ELR (cell line): ENCODE data around the gene FKBP9.
"Not testable (repeated sequence)": the region's sequence is repeated elsewhere in the genome, so short reads cannot be mapped to it uniquely, and the experiment has no call there.

Experiments used
- DNase-seq: peaks from one replicate; pipeline ENCODE4 v3.0.0-alpha.2; 2015; ENCODE audit warnings: low read depth

The FKBP9 gene

DNA sequence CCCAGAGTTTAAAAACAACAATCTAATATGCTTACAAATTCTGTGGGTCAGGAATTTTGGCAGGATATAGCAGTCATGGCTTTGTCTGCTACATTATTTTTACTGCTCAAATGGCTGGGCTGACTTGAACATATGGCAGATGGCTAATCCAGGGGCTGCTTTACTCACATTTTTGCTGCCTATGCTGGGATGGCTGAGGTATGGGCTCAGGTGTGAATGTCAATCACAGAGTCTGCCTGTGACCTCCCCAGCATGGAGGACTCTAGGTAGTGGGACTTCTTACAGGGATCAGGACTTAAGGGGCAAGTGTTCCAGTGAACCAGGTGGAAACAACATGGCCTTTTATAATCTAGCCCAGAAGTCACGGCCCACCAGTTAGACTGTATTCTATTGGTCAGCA lies 4.4 kb upstream of the FKBP9 start:
- no peak for DNase-seq

DNA sequence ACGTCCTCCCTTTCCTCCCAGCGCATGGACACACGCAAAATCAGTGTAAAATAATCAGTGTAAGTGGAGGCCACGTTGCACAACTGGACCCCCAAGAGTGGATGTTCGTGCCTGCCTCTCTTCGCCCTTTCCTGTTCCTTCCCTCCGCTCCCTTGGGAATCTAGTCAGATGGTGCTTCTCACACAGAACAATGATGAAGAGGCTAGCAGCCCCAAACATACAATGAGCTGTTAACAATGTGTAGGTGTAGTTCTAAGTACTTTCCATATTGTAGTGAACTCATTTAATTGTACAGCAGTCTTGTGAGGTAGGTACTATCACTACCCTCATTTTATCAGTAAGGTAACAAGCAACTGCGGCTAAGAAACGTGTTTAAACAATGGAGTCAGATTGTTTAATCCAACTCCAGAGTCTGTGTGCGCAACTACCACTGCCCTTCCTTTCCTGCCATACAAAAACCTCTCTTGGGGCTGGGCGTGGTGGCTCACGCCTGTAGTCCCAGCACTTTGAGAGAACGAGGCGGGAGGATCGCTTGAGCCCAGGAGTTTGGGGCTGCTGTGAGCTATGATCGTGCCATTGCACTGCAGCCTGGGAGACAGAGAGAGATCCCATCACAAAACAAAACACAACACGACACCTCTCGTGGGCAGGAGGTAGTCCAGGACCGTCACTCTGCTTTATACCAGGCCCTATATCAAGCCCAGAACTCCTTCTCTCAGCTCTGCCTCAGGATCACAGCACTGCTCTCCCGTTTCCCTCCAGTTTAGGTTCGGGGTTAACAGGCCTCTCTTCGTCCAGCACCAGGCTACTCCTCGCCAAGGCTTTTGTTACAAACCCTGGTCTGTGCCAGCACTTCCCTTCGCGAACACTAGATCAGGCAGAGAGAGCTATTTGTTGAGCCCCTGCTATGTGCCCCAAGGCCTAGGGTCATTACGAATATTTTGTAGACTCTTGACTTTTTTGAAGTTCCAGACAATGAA lies 1.1 kb downstream of the FKBP9 start:
- peak; percentile 49 for DNase-seq

DNA sequence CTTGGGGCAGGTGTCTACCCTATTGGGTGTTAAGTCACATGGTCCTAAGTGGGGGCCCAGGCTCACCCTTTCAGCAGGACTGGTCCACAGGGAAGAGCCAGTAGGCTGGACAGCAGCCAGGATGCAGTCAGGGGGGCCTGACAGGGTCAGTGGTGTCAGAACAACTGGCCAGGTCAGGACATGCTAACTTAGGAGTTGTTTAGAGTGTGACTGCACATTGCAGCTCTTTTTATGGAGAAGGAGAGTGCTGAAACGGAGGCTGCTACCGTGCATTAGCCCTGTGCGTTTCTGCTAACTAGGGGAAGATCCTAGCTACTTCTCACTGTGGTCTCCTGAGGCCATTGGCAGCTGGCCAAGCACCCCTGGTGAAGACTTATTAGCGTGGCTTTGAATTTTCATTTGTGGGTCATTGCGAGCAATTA lies 6.7 kb downstream of the FKBP9 start:
- not testable (repeated sequence) for DNase-seq

DNA sequence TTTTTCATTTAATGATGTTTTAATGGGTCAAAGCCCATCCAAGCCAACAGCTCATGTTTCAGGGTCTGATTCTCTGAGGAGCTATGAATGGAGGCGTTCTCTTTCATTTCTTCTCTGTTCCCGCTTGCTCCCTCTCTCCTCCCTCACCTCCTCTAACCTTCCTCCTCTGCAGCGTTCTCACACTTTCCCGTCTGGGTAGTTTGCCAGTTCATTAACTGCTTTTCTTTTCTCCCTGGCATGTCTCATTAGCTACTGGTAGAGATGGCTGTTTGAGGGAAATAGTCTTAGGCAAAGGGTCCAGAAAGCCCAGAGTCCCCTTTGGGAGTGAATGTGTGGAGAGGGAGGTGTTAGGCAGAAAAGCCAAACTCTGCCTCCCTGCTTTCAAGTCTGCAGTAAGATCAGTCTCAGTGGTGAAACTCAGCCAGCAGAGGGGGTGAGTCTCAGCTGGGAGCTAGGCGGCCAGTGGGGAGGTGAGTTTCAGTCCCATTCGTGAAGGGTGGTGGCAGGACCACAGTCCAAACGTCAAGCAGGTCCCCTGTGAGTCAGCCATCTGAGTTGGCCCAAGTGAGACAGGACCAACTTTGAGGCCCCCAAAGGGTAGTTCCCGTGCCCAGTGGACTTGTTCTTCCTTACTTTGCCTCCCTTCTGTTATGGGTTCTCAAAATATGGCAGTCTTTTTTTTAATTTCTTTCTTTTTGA lies 7.4 kb downstream of the FKBP9 start:
- peak; percentile 10 for DNase-seq

DNA sequence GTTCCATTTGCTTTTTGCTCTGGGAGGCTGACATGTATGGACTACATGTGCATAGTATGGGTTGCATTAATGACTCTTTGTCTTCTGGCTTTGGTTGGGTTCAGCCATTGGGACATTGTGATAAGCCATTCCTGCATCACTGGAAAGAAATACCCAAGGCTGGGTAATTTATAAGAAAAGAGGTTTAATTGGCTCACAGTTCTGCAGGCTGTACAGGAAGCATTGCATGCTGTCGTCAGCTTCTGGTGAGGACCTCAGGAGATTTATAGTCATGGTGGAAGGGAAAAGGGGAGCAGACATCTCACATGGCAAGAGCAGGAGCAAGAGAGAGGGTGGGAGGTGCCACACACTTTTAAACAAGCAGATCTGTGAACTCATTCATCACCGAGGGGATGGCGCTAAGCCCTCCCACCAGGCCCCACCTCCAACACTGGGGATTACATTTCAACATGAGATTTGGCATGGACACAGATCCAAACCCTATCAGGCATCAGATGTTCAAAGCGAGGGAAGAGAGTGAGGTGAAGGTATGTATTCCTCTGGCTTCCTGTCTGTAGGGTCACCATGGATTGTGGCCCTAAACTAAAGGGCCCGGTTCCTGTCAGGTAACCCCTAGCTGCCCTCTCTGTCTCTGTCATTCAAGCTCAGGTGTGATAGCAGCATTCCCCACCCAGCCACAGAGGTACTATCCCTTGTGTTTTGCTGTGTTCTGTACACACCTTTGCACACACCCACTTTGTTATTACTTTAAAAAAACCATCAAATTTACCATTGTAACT lies 9.4 kb downstream of the FKBP9 start:
- not testable (repeated sequence) for DNase-seq

DNA sequence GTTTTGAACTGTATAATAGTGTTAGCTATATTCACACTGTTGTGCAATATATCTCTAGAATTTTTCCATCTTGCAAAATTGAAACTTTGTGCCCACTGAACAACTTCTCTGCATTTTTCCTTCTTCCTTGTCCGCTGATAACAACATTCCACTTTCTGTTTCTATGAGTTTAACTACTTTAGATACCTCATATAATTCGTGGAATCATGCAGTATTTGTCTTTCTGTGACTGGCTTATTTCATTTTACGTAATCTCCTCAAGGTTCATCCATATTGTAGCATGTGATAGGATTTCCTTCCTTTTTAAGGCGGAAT lies 10.0 kb downstream of the FKBP9 start:
- DNase-seq, result not testable (repeated sequence)

DNA sequence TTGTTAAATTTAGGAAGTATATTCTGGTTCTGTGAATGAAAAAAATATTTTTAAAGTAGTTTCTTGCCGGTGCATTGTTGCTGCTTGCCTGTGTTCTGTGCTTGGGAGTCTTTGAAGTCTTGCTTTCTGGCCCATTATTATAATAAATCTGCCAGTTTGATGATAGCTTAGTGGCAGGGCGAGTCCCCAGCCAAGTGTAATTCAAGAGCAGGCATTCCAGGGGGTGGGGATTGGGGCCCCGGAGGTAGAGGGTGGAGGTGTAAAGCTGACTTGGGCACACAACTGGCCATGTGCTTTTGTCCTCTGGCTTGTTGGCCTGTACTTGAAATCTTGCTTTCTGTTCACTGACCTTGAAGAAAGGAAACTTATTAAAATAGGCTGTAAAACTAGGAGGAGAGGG lies 14.7 kb downstream of the FKBP9 start:
- DNase-seq, result not testable (repeated sequence)

DNA sequence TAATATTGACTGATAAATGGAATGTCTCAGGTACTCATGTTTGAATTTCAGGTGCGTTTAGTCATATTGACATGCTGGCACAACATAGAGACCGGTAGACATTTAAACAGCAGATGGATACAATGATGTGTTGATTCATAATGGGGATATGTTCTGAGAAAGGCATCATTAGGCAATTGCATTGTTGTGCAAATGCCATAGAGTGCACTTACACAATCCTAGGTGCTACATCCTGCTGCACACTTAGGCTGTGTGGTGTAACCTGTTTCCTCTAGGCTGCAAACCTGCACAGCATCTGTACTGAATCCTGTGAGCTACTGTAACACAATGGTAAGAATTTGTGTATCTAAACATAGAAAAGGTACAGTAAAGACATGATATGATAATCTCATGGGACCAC lies 19.9 kb downstream of the FKBP9 start:
- not testable (repeated sequence) for DNase-seq

DNA sequence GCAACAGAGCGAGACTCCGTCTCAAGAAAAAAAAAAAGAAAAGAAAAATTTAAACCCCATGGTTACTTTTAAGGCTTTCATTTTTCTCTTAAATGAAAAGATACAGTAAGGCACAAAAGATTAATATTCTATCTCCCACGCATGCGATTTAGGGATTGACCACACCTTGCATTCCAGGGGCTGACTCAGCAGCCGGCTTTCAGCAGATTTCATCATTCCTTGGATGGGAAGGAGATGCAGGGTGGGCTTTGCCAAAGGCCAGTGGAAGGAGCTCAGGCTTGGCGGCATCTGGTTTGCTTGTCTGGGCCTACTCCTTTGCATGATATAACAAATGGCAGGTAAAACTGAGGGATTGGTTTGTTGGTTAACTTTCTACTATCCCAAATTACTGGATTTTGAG lies 22.0 kb downstream of the FKBP9 start:
- DNase-seq, result peak; percentile 83

DNA sequence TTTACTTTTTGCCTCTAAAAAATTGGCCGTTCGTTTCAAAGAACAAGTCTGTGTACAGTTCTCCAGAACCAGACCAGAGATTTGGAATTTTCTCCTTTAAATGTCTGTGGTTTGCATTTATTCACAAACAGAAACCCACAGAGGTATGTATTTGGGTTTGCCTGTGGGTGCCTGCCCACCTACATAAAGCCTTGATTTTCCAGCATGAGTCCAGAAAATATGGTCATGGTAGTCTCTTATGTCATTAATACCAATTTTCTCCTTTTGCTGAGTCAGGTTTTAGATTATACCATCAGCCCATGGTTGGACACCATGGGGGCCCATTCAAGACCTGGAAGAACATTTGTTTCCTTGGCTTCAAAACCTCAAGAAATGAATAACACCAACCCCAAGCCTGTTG lies 22.7 kb downstream of the FKBP9 start:
- DNase-seq, result not testable (repeated sequence)

DNA sequence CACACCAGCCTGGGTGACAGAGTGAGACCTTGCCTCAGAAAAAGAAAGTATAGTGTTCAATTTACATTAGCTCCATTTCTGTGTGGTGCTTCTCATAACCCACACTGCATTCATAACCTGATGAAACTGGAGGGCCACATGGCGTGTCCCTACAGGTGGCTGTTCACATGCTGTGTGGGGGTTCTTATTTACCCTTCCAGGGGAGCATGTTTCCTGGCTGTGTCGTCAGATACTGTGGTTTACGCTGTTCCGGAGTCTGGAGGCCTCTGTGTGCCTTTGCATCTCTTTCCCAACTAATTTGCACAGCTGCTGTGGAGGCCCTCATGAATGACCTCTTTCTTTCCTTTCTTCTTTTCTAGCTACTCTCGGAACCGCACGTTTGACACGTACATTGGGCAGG lies 30.9 kb downstream of the FKBP9 start:
- DNase-seq, result not testable (repeated sequence)

DNA sequence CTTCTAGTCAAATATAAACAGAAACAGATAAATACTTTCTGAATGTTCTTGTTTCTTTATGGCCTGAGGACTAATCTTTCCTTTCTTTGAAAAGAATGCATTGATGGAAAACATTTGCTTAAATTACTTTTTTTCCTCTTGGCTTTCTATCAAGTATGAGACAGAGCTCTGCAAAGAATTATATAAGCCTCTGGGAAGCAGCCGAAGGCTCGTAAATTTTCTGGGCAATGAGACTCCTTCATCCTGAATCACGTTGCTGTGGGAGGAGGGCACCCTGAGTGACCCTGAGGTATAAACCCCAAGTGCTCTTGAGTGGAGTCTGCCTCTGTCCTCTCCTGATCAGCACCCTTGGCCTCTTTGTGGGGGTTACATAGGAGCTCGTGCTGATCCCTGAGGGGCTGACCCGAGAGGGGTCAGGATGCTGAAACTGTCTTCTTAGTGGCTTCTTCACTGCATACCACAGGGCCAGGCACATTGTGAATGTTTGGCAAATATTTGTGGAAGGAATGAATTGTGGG lies 33.9 kb downstream of the FKBP9 start:
- DNase-seq, result peak; percentile 37

DNA sequence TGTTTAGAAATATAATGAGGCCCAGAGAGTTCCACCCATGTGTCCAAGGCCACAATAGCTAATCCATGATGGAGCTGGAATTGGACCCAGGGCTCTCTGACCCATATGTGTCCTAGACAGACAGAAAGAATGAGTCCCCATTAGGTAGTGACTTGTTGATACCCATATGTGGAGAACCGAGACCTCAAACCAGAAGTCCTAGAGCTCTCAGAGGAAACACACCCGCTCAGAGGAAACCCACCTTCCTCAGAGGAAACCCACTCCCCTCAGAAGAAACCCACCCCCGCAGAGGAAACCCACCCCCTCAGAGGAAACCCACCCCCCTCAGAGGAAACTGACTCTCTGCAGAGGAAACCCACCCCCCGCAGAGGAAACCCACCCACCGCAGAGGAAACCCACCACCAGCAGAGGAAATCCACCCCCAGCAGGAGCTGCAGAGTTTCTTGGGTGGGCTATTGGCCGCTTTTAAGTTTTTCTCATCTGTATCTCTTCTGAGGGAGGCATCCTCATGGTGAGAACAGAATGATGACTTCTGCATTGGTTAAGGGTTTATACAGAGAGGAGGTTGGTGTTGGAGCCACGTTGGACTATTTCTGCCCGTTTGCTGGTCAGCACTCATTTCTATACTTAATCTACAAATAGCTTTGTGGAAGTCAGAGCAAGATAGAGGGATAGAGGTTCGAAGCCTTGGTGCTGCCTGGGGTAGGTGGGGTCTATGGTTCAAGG lies 34.9 kb downstream of the FKBP9 start:
- not testable (repeated sequence) for DNase-seq

DNA sequence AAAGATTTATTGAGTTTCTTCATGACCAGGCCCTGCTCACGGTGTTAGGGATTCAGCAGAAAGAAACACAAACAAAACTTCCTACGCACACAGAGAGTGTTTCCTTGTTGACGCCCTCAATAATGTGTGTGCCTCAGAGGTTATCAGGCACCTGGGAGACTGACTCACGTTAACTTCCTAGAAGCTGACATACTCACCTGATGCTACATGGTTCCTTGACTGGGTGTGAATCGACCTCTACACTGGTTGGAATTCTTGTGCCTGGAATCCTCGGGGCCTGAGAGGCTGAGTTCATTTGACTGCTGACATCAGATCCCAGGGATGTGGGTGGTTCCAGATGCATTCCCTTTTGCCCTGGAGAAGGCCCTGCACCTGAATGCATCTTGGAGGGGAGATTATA lies 35.5 kb downstream of the FKBP9 start:
- DNase-seq, result not testable (repeated sequence)

DNA sequence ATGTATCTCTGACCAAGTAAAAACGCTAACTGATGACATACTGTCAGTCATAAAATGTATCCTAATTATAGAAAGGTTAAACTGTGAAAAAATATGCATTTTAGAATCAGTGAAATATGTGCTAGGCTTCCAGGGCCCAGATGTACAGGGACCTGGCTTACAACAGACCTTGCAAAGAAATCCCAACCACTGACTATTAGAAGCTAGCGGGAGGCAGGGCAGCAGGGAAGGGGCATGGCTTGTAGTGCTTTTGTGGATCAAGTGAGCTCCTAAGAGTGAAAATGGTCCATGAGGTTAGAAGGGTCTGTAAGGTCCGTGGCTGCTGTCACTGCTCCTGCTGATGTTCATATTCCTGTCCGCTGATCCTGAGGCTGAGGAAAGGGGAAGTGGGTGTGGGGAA lies 40.7 kb downstream of the FKBP9 start:
- DNase-seq, result not testable (repeated sequence)

DNA sequence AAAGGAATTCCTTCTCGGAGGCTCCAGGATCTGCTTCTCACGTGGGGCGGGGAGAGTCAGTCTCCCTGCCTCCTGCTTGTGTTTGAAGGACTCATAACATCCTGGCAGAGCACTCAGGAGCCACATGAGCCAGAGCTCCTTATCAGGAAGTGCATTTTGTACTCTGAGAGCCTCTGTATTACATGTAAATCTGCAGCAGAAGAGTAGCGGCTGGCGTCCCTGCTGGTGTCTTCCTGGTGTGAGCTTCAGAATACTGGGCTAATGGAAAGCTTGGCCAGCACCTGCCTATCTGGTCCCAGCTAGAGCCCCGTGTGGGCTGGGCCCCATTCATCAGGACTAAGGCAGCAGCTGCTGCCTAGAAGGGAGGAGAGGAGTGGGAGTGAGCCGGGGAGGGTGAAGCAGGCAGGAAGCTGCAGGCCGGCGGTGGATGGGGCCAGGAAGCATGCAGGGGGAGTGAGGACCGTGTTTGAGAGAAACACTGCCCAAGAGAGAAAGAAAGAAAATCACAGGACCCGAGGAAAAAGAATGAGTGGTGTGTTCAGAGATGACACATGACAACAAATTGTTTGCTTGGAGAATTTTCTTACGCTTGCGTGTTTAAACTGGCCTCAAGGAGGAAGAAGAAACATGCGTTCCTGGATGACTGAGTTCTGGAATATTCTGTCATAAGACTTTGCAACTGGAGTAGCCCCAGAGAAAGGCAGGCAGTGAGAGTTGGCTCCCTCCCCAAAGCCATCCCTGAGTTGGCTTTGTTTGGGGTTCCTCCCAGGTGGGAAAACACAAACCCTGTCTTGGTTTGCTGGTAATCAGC lies 41.3 kb downstream of the FKBP9 start:
- DNase-seq, result peak; percentile 84

DNA sequence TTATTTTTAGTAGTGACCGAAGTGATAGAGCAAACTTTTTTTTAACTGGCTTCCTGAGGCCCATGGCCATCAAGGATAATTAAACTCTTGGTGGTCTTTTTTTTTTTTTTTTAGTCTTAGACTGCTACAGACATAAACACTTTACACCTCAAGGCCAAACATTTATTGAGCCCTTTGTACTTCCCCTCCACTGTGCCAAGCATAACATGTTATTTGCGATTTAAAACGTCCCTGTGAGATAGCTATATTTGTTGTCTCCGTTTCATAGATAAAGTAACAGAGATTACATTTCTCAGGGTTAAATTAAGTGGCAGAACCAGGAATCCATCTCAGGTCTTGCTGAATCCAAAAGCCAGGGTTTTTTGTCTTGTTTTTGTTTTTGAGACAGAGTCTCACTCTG lies 42.1 kb downstream of the FKBP9 start:
- not testable (repeated sequence) for DNase-seq

DNA sequence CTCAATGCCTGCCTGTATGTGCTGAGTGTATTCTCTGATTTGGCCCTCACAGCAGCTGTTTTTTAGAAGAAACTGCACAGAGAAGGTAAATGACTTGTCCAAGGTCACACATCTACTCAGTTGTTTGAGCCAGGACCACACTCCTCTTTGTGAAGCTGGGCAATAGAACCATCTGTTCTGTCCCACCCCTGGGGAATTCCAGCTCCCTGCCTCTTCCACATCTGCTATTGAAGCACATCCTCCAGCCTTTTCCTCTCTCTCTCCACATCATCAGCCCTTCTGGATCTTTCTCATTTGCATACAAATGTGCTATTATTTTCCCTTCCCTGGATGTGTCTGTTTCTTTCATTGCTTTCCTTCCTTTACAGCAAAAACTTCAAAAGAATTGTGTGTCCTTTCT lies 45.9 kb downstream of the FKBP9 start:
- not testable (repeated sequence) for DNase-seq

DNA sequence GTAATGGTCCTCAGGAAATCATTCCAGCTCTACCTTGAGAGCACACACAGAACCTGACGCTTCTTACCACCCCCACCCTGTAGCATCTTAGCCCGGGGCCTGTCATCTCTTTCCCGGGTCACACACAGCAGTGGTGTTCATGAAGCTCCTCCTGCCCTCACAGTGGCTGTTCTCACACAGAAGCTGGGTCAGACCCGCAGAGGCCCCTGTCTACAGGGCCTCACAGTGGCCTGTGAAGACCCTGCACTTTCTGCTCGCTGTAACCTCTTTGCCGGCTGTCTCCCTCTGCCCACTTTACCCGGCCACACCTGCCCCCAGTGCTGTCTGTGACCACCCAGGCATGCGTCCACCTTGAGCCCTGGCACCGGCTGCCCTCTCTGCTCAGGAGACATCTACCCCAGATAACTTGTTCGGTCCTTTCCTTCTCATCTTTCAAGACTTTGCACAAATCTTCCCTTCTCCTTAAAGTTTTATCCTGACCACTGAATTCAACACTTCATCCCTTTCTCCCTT lies 46.9 kb downstream of the FKBP9 start:
- not testable (repeated sequence) for DNase-seq

DNA sequence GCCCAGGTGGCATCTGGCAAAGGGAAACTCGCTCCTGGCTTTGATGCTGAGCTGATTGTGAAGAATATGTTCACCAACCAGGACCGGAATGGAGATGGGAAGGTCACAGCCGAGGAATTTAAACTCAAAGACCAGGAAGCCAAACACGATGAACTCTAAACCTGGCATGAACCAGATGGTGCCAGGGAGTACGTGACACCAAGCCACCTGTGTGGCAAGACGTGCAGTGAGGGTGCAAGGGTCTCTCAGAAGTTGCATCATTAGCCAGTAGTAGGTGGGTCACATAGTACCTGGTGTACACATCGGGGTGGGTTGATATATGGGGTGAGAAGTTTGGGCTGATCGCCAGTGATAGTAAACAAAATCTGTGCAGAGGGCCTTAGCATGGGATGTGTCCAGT lies 48.0 kb downstream of the FKBP9 start:
- DNase-seq, result not testable (repeated sequence)
